Glutamatergic neuron (in vitro differentiated cells): ENCODE measurements around the gene LRRK1. TPM values are rescaled to one million over a fixed set of nuclear protein-coding genes. Genes with fewer than 3 reads are reported as not detected.

ENCODE experiments used
- DNase-seq: peaks from one replicate; pipeline ENCODE4 v3.0.0; 2022
- H3K27ac Mint-ChIP-seq: one replicate; pipeline ENCODE4 v1.8.0; 2020; ENCODE audit warnings: mild to moderate bottlenecking, mixed read lengths, inconsistent platforms; ENCODE audit not compliant: unreplicated experiment
- H3K27me3 Mint-ChIP-seq: one replicate; pipeline ENCODE4 v1.8.0; 2020; ENCODE audit warnings: mild to moderate bottlenecking, moderate library complexity, mixed read lengths, inconsistent platforms; ENCODE audit not compliant: unreplicated experiment
- H3K36me3 Mint-ChIP-seq: one replicate; pipeline ENCODE4 v1.8.0; 2020; ENCODE audit warnings: mild to moderate bottlenecking, mixed read lengths, inconsistent platforms; ENCODE audit not compliant: unreplicated experiment
- H3K4me1 Mint-ChIP-seq: one replicate; pipeline ENCODE4 v1.8.0; 2020; ENCODE audit warnings: mild to moderate bottlenecking, low read depth, mixed read lengths, inconsistent platforms; ENCODE audit not compliant: unreplicated experiment
- H3K4me3 Mint-ChIP-seq: one replicate; pipeline ENCODE4 v1.8.0; 2020; ENCODE audit warnings: mild to moderate bottlenecking, mixed read lengths, inconsistent platforms; ENCODE audit not compliant: unreplicated experiment
- H3K9me3 Mint-ChIP-seq: one replicate; pipeline ENCODE4 v1.8.0; 2020; ENCODE audit warnings: mild to moderate bottlenecking, moderate library complexity, mixed read lengths, inconsistent platforms; ENCODE audit not compliant: unreplicated experiment
- CTCF ChIP-seq: fragments of 200-600 bp; sonication (generic); IDR thresholded peaks from one replicate; pipeline ENCODE4 v1.5.0; 2021; ENCODE audit not compliant: partially characterized antibody, unreplicated experiment
- total RNA-seq: library from RNA; stranded (reverse); fragmentation: NEBNext Ultra II Directional; extraction: Animal tissue kit (Norgen Biotek cat#: 25700); gene quantifications from one replicate; pipeline ENCODE4 v1.2.1, GENCODE V29; 2021; ENCODE audit not compliant: unreplicated experiment

Gene LRRK1
- total RNA-seq, 1 donor from 2014 or later, result 1.5 TPM

- Mint-ChIP-seq H3K4me1 (peaks cover 3% of the 10 kb centered on the region), H3K27ac (no peak overlapping the region), H3K9me3 (peaks cover 7% of the 10 kb centered on the region), H3K36me3 (no peaks in the 10 kb centered on the region), H3K27me3 (peaks cover 12% of the 10 kb centered on the region), H3K4me3 (no peak overlapping the region)
- no peak for DNase-seq
- no peak for TF ChIP-seq CTCF
These were observed 106.9 kb downstream of the LRRK1 start for GRCh38 chr15:101025896-101026631.

GRCh38 chr15:101026656-101027272 lies 107.6 kb downstream of the LRRK1 start:
- Mint-ChIP-seq H3K27ac (no peak overlapping the region), H3K27me3 (peaks cover 8% of the 10 kb centered on the region), H3K4me1 (peaks cover 3% of the 10 kb centered on the region), H3K9me3 (peaks cover 5% of the 10 kb centered on the region), H3K36me3 (no peaks in the 10 kb centered on the region), H3K4me3 (no peak overlapping the region)
- no peak for TF ChIP-seq CTCF
- no peak for DNase-seq

- no peak for TF ChIP-seq CTCF
- DNase-seq, result no peak
- Mint-ChIP-seq H3K4me1 (peaks cover 3% of the 10 kb centered on the region), H3K27me3 (peaks cover 7% of the 10 kb centered on the region), H3K36me3 (no peaks in the 10 kb centered on the region), H3K27ac (no peak overlapping the region), H3K4me3 (no peak overlapping the region), H3K9me3 (peaks cover 7% of the 10 kb centered on the region)
These were observed 108.2 kb downstream of the LRRK1 start for GRCh38 chr15:101027273-101027901.

- Mint-ChIP-seq H3K4me1 (peaks cover 3% of the 10 kb centered on the region), H3K36me3 (no peaks in the 10 kb centered on the region), H3K27ac (no peak overlapping the region), H3K27me3 (peaks cover 7% of the 10 kb centered on the region), H3K4me3 (no peak overlapping the region), H3K9me3 (peaks cover 7% of the 10 kb centered on the region)
- DNase-seq, result no peak
- TF ChIP-seq CTCF, result no peak
These were observed 108.8 kb downstream of the LRRK1 start for GRCh38 chr15:101027920-101028319.

- no peak for DNase-seq
- Mint-ChIP-seq H3K4me3 (no peak overlapping the region), H3K9me3 (peaks cover 7% of the 10 kb centered on the region), H3K27me3 (peaks cover 4% of the 10 kb centered on the region), H3K4me1 (peaks cover 3% of the 10 kb centered on the region), H3K27ac (no peak overlapping the region), H3K36me3 (no peaks in the 10 kb centered on the region)
- no peak for TF ChIP-seq CTCF
These were observed 109.2 kb downstream of the LRRK1 start for GRCh38 chr15:101028321-101028720.
